GM12872 (cell line): ENCODE data around the gene SERPINH1.

Experiments
- TF ChIP-seq, protein P1 (sequence below): IDR thresholded peaks from 3 replicates; pipeline ENCODE4 v1.5.1; 2011; ENCODE audit warnings: low read depth, mild to moderate bottlenecking, low read length, moderate library complexity; ENCODE audit not compliant: insufficient read depth

The SERPINH1 gene

GRCh38 chr11:75582895-75583717 lies 21.1 kb downstream of the SERPINH1 start:
- TF ChIP-seq, protein P1, sequence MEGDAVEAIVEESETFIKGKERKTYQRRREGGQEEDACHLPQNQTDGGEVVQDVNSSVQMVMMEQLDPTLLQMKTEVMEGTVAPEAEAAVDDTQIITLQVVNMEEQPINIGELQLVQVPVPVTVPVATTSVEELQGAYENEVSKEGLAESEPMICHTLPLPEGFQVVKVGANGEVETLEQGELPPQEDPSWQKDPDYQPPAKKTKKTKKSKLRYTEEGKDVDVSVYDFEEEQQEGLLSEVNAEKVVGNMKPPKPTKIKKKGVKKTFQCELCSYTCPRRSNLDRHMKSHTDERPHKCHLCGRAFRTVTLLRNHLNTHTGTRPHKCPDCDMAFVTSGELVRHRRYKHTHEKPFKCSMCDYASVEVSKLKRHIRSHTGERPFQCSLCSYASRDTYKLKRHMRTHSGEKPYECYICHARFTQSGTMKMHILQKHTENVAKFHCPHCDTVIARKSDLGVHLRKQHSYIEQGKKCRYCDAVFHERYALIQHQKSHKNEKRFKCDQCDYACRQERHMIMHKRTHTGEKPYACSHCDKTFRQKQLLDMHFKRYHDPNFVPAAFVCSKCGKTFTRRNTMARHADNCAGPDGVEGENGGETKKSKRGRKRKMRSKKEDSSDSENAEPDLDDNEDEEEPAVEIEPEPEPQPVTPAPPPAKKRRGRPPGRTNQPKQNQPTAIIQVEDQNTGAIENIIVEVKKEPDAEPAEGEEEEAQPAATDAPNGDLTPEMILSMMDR: peak; percentile 47; the same call in 2 of the 3 replicates

- TF ChIP-seq, protein P1: no peak
Observed at GRCh38 chr11:75583718-75584658, 21.9 kb downstream of the SERPINH1 start.

- TF ChIP-seq, protein P1: no peak
Observed at GRCh38 chr11:75585293-75585670, 23.2 kb downstream of the SERPINH1 start.

GRCh38 chr11:75586395-75586794 lies 24.3 kb downstream of the SERPINH1 start:
- TF ChIP-seq, protein P1: no peak

GRCh38 chr11:75588051-75588481 lies 26.0 kb downstream of the SERPINH1 start:
- TF ChIP-seq, protein P1: no peak

DNA sequence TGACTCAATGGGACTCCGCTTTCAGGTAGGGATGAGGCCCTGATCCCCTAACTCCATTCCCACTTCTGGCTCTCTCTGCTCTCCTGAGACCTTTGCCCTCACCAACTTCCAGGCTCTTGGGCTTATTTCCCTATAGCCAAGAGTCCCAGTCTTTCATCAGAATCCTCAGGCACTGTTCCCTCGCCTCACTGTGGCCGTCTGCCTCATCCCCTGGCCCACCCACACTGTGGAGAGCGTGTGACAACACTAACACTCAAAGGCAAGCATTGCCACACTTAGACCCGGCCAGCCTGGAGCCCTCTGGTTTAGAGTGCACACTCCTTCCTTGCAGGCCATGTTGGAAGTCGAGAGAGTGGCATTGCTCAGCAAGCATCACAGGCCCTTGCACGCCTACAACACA lies 27.0 kb downstream of the SERPINH1 start:
- TF ChIP-seq, protein P1: no peak

- TF ChIP-seq, protein P1: no peak
Observed at GRCh38 chr11:75589933-75590332, 27.9 kb downstream of the SERPINH1 start.
